HG03039 (cell line): ENCODE results near the gene RRP8.

Source experiments
- ATAC-seq: cut with Tn5 transposase; IDR thresholded peaks from one replicate; pipeline ENCODE4 v1.9.1; 2021; ENCODE audit warnings: mild to moderate bottlenecking, moderate library complexity; ENCODE audit not compliant: unreplicated experiment

RRP8 gene

GRCh38 chr11:6619004-6619745 is 15.8 kb upstream of the RRP8 start, which contains the start of gene TPP1:
TSS of gene TPP1 (minus strand) at chr11:6619422. CDS start at chr11:6619400, 22 bp downstream.
- peak; percentile 96 for ATAC-seq

GRCh38 chr11:6618117-6619003 is 14.9 kb upstream of the RRP8 start:
- peak; percentile 10 for ATAC-seq

GRCh38 chr11:6617315-6617781 is 13.9 kb upstream of the RRP8 start:
- ATAC-seq, result no peak

- ATAC-seq, result no peak
Measured at GRCh38 chr11:6616596-6617250, 13.3 kb upstream of the RRP8 start.

GRCh38 chr11:6615882-6616585 is 12.6 kb upstream of the RRP8 start:
- no peak for ATAC-seq

- no peak for ATAC-seq
Measured at GRCh38 chr11:6615046-6615445, 11.6 kb upstream of the RRP8 start.

- no peak for ATAC-seq
Measured at GRCh38 chr11:6614446-6614845, 11.0 kb upstream of the RRP8 start.

- no peak for ATAC-seq
Measured at GRCh38 chr11:6613496-6613895, 10.1 kb upstream of the RRP8 start.

- ATAC-seq, result peak; percentile 86
Measured at GRCh38 chr11:6612213-6613041, 9.0 kb upstream of the RRP8 start, which contains the start of gene TAF10. TSS of gene TAF10 (minus strand) at chr11:6612216. CDS start at chr11:6612189, 27 bp downstream.

GRCh38 chr11:6611963-6612212 is 8.5 kb upstream of the RRP8 start:
- peak; percentile 10 for ATAC-seq

- no peak for ATAC-seq
Measured at GRCh38 chr11:6611092-6611962, 7.9 kb upstream of the RRP8 start.

- no peak for ATAC-seq
Measured at GRCh38 chr11:6610591-6610990, 7.2 kb upstream of the RRP8 start.

- no peak for ATAC-seq
Measured at GRCh38 chr11:6609502-6610015, 6.1 kb upstream of the RRP8 start.

GRCh38 chr11:6608726-6609501 is 5.5 kb upstream of the RRP8 start:
- ATAC-seq, result no peak

GRCh38 chr11:6608011-6608410 is 4.6 kb upstream of the RRP8 start:
- ATAC-seq, result no peak

- no peak for ATAC-seq
Measured at GRCh38 chr11:6607190-6607795, 3.9 kb upstream of the RRP8 start.

GRCh38 chr11:6606471-6607189 is 3.2 kb upstream of the RRP8 start:
- ATAC-seq, result peak; percentile 35
